SU-DHL-6 (cell line): Measurements from ENCODE around the gene SH3PXD2A.

Experiments used
- CTCF ChIP-seq: fragments of 200-600 bp; sonication (generic); IDR thresholded peaks from one replicate; pipeline ENCODE4 v1.5.1; 2017; ENCODE audit warnings: antibody characterized with exemption, mild to moderate bottlenecking, low read length, moderate library complexity; ENCODE audit not compliant: insufficient read depth, poor library complexity, severe bottlenecking
- EZH2phosphoT487 ChIP-seq: fragments of 200-600 bp; sonication (generic), shearing (Covaris generic); conservative IDR thresholded peaks from 2 replicates; pipeline ENCODE4 v1.6.1; 2018; ENCODE audit warnings: mild to moderate bottlenecking, antibody characterized with exemption, low read length, moderate library complexity, mixed read lengths

GRCh38 chr10:103786020-103786419 is 69.4 kb downstream of the SH3PXD2A start:
- TF ChIP-seq CTCF (no peak), EZH2phosphoT487 (no peak)
